Caco-2 (cell line): ENCODE measurements around the gene TMUB2. TPM values are rescaled to one million over a fixed set of nuclear protein-coding genes. Genes with fewer than 3 reads are reported as not detected.

Source experiments
- BruUV-seq: library from RNA; stranded (reverse); fragments of 400-500 nt; replicated peaks from 2 replicates; lab custom pipeline; 2021; lab: Mats Ljungman, UMichigan
- CTCF ChIA-PET: fragments of 300-600 bp; sonication (Branson Sonifier 250); formaldehyde crosslinking; loops from one replicate; lab custom pipeline; 2022; ENCODE audit warnings: antibody characterized with exemption; lab: Charles Lee
- POLR2A ChIA-PET: fragments of 300-600 bp; sonication (Branson Sonifier 250); formaldehyde crosslinking; loops from one replicate; lab custom pipeline; 2022; ENCODE audit warnings: antibody characterized with exemption; lab: Charles Lee
- DNase-seq, 2 experiments: peaks; one replicate each; pipeline versions ENCODE4 v3.0.0 to v3.0.0-alpha.2; 2020 to 2022
- H3K27me3 ChIP-seq: replicated peaks from 2 replicates; pipeline ENCODE4 v1.6.0; 2011; ENCODE audit warnings: low read length; ENCODE audit not compliant: control insufficient read depth, insufficient read depth
- H3K36me3 ChIP-seq: 2 replicates; pipeline ENCODE4 v1.5.1; 2011; ENCODE audit warnings: low read length; ENCODE audit not compliant: control insufficient read depth, insufficient read depth
- H3K4me1 ChIP-seq: fragments of 250-450 bp; sonication (Bioruptor Pico); 2 replicates; pipeline ENCODE4 v1.5.1; 2020; ENCODE audit warnings: mild to moderate bottlenecking
- H3K4me3 ChIP-seq: 2 replicates; pipeline ENCODE4 v1.5.1; 2011; ENCODE audit warnings: low read depth, mild to moderate bottlenecking, control low read depth, low read length
- H3K9me3 ChIP-seq: fragments of 250-450 bp; sonication (Bioruptor Pico); 2 replicates; pipeline ENCODE4 v1.5.1; 2020; ENCODE audit warnings: mild to moderate bottlenecking, moderate library complexity
- H3K27ac Mint-ChIP-seq: one replicate; pipeline ENCODE4 v1.8.0; 2022; ENCODE audit warnings: mixed read lengths; ENCODE audit not compliant: unreplicated experiment
- H3K27me3 Mint-ChIP-seq: one replicate; pipeline ENCODE4 v1.8.0; 2022; ENCODE audit warnings: mixed read lengths; ENCODE audit not compliant: insufficient read depth, unreplicated experiment
- H3K36me3 Mint-ChIP-seq: one replicate; pipeline ENCODE4 v1.8.0; 2022; ENCODE audit warnings: mild to moderate bottlenecking, mixed read lengths; ENCODE audit not compliant: insufficient read depth, unreplicated experiment
- H3K4me1 Mint-ChIP-seq: one replicate; pipeline ENCODE4 v1.8.0; 2022; ENCODE audit warnings: low read depth, mixed read lengths; ENCODE audit not compliant: unreplicated experiment
- H3K4me3 Mint-ChIP-seq: one replicate; pipeline ENCODE4 v1.8.0; 2022; ENCODE audit warnings: mild to moderate bottlenecking, moderate library complexity, mixed read lengths; ENCODE audit not compliant: unreplicated experiment
- H3K9me3 Mint-ChIP-seq: one replicate; pipeline ENCODE4 v1.8.0; 2022; ENCODE audit warnings: mixed read lengths; ENCODE audit not compliant: unreplicated experiment
- CTCF ChIP-seq, 2 experiments: fragments of 200-600 bp in 1 of 2; IDR thresholded peaks; 1 replicate in 1 of 2; 2 replicates in 1 of 2; pipeline versions ENCODE4 v1.5.1 to v1.8.0; 2011 to 2022; ENCODE audit warnings: antibody characterized with exemption in 1 of 2, control low read depth in 1 of 2, inconsistent platforms in 1 of 2, low read depth in 1 of 2, low read length in 1 of 2, mild to moderate bottlenecking in 1 of 2, moderate library complexity in 1 of 2; ENCODE audit not compliant: insufficient read depth in 1 of 2, severe bottlenecking in 1 of 2, unreplicated experiment in 1 of 2
- intact Hi-C: fragments of 100-400 bp; cut with micrococcal nuclease; formaldehyde crosslinking; loops from one replicate; pipeline ENCODE4 v1.10.0; 2022; ENCODE audit not compliant: unreplicated experiment
- total RNA-seq: library from RNA; stranded (reverse); gene quantifications from 2 replicates; pipeline ENCODE4 v1.2.3, GENCODE V29; 2022

Gene TMUB2
- total RNA-seq, 1 experiment from 2014 or later, result 28.4 TPM

- Histone ChIP-seq H3K9me3 (no peaks in the 10 kb centered on the region), H3K4me1 (peaks cover 12% of the 10 kb centered on the region), H3K4me3 (no peak overlapping the region), H3K27me3 (no peaks in the 10 kb centered on the region), H3K36me3 (no peaks in the 10 kb centered on the region)
- intact Hi-C loops, result no loop called here
- DNase-seq, result no peak
- ChIA-PET POLR2A (no interaction called here), CTCF (no interaction called here)
- no peak overlapping the region for H3K4me3 Mint-ChIP-seq
- peaks cover 42% of the 10 kb centered on the region for H3K36me3 Mint-ChIP-seq
- BruUV-seq, result no TSS peak
- H3K27me3 Mint-ChIP-seq, result no peaks in the 10 kb centered on the region
- no peak overlapping the region for H3K27ac Mint-ChIP-seq
- H3K4me1 Mint-ChIP-seq, result no peaks in the 10 kb centered on the region
- no peaks in the 10 kb centered on the region for H3K9me3 Mint-ChIP-seq
- TF ChIP-seq CTCF (IDR thresholded peaks at IDR 0.05; ENCODE audit: insufficient read depth in 1 of 2, low read depth in 1 of 2, low read length in 1 of 2, severe bottlenecking in 1 of 2, unreplicated experiment in 1 of 2), result no peak
Observed at GRCh38 chr17:44174427-44174826, 12.3 kb upstream of the TMUB2 start.

- H3K36me3 ChIP-seq, result no peaks in the 10 kb centered on the region
- no peaks in the 10 kb centered on the region for H3K27me3 Mint-ChIP-seq
- H3K27ac Mint-ChIP-seq, result no peak overlapping the region
- no peak overlapping the region for H3K4me3 ChIP-seq
- no peaks in the 10 kb centered on the region for H3K9me3 ChIP-seq
- no peaks in the 10 kb centered on the region for H3K9me3 Mint-ChIP-seq
- intact Hi-C loops, result no loop called here
- peaks cover 35% of the 10 kb centered on the region for H3K36me3 Mint-ChIP-seq
- no peak overlapping the region for H3K4me3 Mint-ChIP-seq
- no peaks in the 10 kb centered on the region for H3K27me3 ChIP-seq
- TF ChIP-seq CTCF (IDR thresholded peaks at IDR 0.05; ENCODE audit: insufficient read depth in 1 of 2, low read depth in 1 of 2, low read length in 1 of 2, severe bottlenecking in 1 of 2, unreplicated experiment in 1 of 2), result no peak
- CTCF ChIA-PET, result interaction anchor here (1.3 kb wide), 1 partner anchor 8 kb away, joined by 4 read pairs; no protein-coding TSS in a partner anchor
- H3K4me1 ChIP-seq, result no peaks in the 10 kb centered on the region
- no peaks in the 10 kb centered on the region for H3K4me1 Mint-ChIP-seq
- no peak for DNase-seq
- POLR2A ChIA-PET, result no interaction called here
- no TSS peak for BruUV-seq
Observed at GRCh38 chr17:44176257-44176656, 10.5 kb upstream of the TMUB2 start.

- no peak for TF ChIP-seq CTCF (IDR thresholded peaks at IDR 0.05; ENCODE audit: insufficient read depth in 1 of 2, low read depth in 1 of 2, low read length in 1 of 2, severe bottlenecking in 1 of 2, unreplicated experiment in 1 of 2)
- Mint-ChIP-seq H3K27ac (no peak overlapping the region), H3K9me3 (no peaks in the 10 kb centered on the region), H3K4me3 (no peak overlapping the region), H3K4me1 (no peaks in the 10 kb centered on the region), H3K27me3 (no peaks in the 10 kb centered on the region), H3K36me3 (peaks cover 37% of the 10 kb centered on the region)
- CTCF ChIA-PET, result interaction anchor here (1.3 kb wide), 1 partner anchor 9 kb away, joined by 4 read pairs; no protein-coding TSS in a partner anchor
- intact Hi-C loops, result no loop called here
- BruUV-seq, result no TSS peak
- POLR2A ChIA-PET, result no interaction called here
- H3K4me1 ChIP-seq, result no peaks in the 10 kb centered on the region
- no peak overlapping the region for H3K4me3 ChIP-seq
- H3K36me3 ChIP-seq, result no peaks in the 10 kb centered on the region
- no peak for DNase-seq
- no peaks in the 10 kb centered on the region for H3K9me3 ChIP-seq
- no peaks in the 10 kb centered on the region for H3K27me3 ChIP-seq
Observed at GRCh38 chr17:44176671-44177501, 9.9 kb upstream of the TMUB2 start.
